GM18499 (cell line): ENCODE results near the gene CPED1.

Source experiments
- ATAC-seq: cut with Tn5 transposase; IDR thresholded peaks from one replicate; pipeline ENCODE4 v1.9.1; 2021; ENCODE audit warnings: moderate number of reproducible peaks; ENCODE audit not compliant: insufficient read depth, unreplicated experiment

Gene CPED1

DNA sequence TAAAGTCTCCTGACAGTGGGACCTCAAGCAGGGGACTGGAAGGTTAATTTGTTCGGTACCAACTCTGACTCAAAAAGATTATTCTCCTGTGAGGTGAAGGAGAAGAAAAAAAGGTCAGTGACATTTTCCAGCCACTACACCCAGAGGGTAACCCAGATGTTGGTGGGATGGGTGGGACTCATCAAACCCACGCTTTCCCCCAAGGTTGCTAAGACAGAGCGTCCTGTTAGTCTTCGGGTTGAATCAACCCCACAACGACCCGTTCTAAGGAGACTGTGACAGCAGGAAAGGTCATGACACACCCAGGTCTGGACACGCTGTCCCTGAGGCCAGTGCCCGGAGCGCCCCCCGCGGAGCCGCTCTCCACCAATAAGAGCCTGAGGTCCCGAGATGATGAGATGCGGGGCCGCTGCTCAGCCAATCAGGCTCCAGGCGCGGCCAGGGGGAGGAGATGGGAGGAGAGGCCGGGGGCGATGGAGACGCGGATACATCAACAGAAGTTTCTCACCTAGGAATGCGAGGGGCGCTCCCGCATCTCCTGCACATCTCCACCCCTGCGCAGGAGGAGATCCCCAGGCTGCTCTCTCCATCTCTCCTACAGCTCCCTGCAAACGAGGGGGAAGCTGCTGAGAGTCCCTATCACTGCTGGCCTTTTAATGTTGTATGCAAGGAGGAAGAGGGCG lies 340.1 kb downstream of the CPED1 start, which contains the start of gene WNT16:
Gene WNT16 (plus strand): TSS at position 493 of the 683 bp plus-strand sequence. CDS start 293 bp downstream, outside the sequence.
- no peak for ATAC-seq

DNA sequence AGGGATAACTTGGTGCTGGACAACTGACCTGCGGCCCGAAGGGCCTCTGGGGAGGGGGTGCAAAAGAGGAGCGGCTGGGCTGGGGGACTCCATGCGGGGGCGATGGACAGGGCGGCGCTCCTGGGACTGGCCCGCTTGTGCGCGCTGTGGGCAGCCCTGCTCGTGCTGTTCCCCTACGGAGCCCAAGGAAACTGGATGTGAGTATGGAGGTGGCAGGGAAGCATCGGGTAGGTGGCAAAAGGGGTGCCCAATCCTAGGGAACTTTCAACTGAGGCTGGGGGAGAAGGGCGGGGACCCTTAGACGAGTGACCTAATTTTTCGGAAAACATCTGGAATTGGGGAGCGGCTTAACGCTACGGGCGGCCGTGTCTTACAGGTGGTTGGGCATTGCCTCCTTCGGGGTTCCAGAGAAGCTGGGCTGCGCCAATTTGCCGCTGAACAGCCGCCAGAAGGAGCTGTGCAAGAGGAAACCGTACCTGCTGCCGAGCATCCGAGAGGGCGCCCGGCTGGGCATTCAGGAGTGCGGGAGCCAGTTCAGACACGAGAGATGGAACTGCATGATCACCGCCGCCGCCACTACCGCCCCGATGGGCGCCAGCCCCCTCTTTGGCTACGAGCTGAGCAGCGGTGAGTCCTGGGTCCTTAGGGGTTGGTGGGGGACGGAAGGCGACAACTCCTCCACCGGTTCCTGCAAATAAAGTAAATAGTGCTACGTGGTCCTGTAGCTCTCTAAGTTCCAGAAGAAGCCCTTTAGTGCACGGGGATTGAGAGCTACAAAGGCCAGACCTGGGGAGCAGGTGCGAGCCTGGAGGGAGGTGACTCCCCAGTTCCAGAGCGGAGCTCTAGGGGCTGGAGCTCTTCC lies 340.9 kb downstream of the CPED1 start:
- ATAC-seq, result no peak

DNA sequence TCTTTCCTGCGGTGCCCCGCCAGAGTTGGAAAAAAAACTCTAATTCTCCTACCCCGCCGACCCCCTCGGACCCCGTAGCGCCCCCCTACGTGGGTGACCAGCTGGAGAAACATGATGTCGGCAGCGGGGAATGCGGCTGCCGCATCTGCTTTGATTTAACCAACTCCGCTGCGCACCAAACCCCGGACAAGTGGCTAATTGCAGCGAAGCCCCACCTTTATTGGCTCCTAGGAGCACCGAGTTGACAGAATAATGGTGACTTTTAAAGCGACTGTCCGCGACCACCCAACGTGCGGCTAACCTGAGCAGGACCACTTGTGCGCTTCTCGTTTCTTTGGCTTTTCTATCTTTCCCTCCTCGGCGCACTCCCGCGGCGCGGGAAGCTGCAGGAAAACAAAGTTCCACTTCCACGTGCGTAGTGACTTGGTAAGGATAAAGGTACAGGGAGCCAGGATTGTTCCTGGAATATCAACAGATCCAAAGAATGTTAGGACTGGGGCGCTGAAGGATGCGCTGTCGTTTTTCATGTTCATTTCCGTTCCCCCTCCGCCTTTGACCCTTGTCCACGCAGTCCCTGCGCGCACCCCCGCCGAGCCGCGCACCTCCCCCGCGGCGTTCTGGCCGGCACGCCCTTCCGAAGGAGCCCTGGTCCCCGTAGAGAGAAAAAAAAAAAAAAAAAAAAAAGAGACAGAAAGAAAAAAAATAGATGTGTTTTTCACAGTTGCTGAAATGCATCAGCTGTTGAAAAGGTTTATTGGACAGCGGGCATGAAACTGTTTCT lies 341.7 kb downstream of the CPED1 start:
- ATAC-seq, result no peak

DNA sequence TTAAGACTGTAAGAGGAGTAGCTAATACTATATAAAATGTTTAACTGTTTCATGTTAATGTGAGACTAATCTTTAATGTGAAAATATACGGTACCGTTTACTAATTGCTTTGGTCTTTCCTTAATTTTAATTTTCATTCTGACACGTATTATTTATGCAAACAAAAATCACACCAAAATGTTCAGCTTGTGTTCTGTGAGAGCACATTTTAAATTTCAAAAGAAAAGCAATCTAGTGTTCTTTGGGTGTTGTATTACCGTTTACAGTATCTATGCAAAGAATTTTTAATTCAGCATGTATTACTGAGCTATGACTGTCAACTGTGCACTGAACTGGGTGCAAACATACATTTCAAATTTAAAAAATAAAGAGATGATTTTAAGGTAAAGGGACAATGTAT lies 342.5 kb downstream of the CPED1 start:
- no peak for ATAC-seq

DNA sequence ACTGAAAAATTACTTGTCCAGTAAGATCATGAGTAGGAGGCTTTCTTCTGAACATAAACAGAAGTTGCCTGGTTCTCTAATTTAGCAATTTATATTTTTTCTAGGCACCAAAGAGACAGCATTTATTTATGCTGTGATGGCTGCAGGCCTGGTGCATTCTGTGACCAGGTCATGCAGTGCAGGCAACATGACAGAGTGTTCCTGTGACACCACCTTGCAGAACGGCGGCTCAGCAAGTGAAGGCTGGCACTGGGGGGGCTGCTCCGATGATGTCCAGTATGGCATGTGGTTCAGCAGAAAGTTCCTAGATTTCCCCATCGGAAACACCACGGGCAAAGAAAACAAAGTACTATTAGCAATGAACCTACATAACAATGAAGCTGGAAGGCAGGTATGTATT lies 343.1 kb downstream of the CPED1 start:
- no peak for ATAC-seq

DNA sequence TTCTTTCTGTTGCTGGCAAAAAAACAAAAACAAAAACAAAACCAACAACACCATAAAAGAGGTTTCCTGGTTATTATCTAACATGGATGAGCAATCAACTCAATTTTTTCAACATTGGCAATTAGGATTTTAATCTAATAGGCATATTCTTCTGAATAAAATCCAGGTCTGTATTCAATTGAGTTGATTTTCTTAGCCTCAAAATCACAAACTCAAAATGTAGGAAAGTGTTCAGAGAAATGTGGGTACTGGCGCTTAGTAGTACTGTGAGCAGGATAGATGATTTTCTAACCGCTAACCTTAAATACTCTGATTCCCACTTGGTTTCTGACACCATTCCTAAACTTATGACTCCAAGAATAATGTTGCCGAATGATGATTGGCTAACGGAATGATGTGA lies 345.9 kb downstream of the CPED1 start:
- ATAC-seq, result no peak

DNA sequence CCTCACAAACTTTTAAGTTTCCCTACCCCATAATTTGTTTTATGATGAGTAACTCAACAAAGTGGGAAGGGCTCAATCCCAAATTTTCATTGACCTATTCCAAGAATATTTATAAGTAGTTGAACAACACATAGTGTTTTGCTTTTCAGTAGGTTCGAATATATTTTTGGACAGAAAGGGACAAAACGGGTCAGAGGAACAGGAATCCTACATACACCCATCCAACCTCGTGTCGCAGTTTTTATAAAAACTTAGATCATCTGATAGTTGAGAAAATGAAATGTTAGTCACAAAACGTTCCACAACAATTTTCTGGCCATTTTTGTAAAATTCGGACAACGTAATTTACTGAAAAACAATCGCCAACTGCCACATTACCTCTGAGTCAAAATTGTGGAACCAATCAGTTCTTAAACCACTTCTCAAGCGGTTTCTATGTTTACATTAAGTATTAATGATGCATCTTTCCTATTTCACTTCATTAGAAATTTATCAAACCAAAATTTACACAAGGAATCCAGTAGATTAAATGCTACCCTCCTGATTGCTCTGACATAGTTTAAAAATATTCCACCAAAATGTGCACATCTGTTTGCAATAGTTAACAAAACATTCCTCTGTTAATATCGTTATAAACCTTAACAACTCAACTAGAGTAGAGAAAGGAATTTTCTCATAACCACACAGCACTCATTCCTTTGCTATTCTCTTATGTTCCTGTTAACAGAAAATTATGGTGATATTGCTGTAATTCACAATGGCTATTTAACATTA lies 346.6 kb downstream of the CPED1 start:
- ATAC-seq, result no peak

DNA sequence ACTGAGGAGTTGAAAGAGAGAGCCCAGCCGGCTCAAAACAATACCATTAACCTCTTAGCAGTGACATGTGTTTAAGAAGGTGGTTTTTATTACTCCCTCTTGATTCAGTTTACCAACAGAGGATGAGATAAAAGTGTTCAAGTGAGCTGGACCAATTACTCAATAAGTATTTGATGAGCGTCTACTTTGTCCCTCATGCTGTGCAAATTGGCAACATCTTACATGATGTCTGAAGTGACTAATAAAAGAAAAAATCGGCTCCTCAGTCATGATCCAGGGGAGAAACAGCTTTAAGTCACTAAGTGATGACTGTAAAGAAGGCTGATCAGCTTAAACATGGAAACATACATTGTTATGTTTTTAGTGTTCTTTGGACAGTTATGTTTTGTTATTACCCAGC lies 348.1 kb downstream of the CPED1 start:
- no peak for ATAC-seq

DNA sequence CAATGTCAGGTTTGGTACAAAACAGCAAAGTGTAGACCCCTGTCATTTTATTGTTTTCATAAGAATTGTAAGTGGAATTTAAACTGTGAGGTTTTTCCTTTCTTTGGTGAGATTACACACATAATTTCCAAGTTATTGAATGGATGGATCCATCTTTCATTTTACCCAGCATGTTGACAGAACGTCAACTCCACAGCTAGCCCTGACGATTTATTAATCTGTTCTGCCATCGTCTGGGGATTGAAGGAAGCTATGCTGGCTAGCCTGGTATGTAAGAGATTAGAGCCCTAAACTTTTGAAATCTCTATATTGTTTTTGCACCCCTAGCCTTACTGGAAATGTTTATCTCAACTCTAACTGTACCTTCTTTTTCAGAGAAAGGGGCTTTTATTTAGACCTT lies 348.9 kb downstream of the CPED1 start:
- ATAC-seq, result no peak

DNA sequence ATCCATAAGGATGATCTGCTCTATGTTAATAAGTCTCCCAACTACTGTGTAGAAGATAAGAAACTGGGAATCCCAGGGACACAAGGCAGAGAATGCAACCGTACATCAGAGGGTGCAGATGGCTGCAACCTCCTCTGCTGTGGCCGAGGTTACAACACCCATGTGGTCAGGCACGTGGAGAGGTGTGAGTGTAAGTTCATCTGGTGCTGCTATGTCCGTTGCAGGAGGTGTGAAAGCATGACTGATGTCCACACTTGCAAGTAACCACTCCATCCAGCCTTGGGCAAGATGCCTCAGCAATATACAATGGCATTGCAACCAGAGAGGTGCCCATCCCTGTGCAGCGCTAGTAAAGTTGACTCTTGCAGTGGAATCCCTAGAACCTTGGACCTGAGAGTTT lies 350.6 kb downstream of the CPED1 start:
- no peak for ATAC-seq

DNA sequence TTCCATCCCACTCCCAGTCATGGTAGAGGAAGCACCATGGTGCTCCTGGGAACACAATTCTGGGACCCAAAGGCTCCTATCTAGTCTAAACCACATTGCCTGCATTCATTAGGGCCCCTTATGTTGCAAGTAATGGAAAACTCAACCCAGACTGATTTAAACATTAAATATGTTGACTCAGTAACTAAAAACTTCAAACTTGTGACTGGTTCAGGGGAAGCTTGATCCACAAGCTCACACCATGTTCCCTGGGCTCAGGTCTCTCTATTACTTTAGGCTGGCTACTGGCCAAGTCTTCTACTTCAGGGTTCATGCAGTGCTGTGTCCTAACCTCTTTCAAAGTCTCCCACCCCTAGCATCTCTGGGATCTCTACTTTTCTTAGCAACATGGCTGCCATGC lies 353.4 kb downstream of the CPED1 start:
- ATAC-seq, result no peak

DNA sequence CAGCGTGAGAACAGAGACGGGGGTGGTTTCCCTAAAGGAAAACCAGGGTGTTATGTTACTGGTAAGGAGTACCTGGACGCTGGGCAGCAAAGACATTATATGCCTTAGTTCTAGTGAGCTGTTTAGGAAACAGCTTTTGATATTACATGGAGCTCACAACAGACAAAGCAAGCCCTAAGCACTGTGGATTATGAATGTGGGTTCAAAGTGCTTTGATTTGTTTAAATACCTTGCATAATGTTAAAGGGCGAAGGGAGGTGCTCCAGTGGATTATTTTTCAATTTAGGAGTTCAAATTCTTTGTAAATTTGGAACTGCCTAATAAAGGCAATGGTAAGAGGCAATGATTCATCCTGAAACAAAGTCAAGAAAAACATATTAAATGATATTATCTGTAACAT lies 354.1 kb downstream of the CPED1 start:
- ATAC-seq, result no peak

DNA sequence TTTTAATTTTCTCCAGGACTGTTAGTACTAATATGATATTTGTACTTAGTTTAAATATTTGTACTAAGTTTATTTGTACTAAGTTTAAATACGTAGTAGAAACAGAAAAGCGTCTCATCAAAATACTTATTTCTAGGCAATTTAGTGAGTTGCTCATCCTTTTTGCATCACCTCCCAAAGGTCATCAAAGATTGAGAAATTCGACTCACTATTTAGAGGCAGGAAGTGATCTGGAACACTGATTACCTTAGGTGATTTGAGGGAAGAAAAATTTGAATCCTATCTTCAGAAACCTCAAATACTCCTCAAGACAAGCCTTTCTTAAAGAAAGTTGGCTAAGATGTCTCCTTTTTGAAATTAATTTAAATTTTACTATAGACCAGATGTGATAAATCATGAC lies 354.8 kb downstream of the CPED1 start:
- no peak for ATAC-seq

DNA sequence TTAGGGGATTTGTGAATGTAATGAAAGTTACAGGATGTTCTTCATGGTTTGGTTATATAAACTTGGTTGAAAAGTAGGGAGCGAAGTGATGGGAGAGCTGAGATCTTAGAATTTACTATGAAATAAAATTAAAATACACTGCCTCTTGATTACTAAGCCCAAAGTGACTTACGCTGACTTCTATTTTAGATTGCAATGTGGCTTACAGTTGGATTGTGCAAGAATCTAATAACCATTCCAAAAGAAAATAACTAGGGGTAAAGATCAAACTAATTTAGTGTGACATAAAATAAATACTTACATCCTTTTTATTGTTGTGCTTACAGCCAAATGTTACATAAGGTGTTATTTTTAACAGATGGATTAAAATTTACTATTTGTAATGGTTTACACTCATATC lies 355.6 kb downstream of the CPED1 start:
- no peak for ATAC-seq

DNA sequence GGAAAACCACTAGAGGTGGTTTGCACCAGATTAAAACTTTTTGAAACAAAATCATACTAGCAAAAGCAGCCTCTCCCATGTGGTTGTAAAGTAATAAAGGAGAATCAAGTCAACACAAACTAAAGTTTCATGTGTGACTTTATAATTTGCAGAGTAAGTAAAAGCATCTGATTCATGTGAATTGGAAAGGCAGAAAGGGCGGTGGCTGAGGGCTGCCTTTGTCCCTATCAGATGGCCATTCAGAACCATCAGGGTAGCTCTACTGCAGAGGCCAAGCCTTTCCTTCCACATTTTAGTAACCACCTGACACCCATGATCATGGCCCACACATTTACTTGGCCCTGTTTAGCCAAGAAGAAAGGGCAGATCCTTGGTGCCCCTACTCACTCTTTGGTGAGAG lies 356.0 kb downstream of the CPED1 start:
- no peak for ATAC-seq
